Astrocyte of the cerebellum (primary cell): ENCODE results near the gene FRMD1.

Experiments used
- DNase-seq: peaks from one replicate; pipeline ENCODE4 v3.0.0-alpha.2; 2011; ENCODE audit warnings: low read depth
- H3K4me3 ChIP-seq: 2 replicates; pipeline ENCODE4 v1.5.1; 2011; ENCODE audit warnings: mild to moderate bottlenecking, low read depth, low read length, moderate library complexity
- in situ Hi-C: cut with HindIII; loops from 2 replicates; pipeline ENCODE4 v1.10.0; 2017; ENCODE audit warnings: low sequenced_read_pairs
- TF ChIP-seq, protein P1 (sequence below): IDR thresholded peaks from 2 replicates; pipeline ENCODE4 v1.5.1; 2012; ENCODE audit warnings: low read length, low read depth, moderate library complexity, mild to moderate bottlenecking; ENCODE audit errors: missing control alignments

Gene FRMD1

DNA sequence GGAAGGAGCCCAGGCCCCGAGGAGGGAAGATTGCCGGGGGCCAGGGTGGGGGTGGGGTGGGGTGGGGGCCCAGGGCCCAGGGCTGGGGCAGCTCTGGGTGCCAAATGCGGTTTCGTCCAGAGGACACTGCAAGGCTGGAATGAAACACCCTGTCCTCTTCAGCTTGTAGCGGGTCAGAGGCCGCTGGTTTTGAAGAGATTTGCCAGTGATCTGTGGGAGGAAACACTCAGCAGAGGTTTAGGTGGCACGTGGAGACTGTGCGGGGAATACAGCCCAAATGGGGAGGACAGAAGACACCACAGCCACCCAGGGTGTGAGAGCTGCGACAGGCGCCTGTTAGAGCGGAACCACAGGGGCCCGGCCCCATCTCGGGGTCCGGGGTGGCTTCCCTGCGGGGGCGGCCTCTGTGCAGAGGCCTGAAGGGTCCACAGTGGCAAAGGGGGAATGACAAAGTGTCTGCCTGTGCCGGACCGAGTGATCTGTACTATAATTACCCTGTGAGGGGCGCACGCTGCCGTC, 29.2 kb downstream of the FRMD1 start:
- no peak for DNase-seq
- TF ChIP-seq, protein P1, sequence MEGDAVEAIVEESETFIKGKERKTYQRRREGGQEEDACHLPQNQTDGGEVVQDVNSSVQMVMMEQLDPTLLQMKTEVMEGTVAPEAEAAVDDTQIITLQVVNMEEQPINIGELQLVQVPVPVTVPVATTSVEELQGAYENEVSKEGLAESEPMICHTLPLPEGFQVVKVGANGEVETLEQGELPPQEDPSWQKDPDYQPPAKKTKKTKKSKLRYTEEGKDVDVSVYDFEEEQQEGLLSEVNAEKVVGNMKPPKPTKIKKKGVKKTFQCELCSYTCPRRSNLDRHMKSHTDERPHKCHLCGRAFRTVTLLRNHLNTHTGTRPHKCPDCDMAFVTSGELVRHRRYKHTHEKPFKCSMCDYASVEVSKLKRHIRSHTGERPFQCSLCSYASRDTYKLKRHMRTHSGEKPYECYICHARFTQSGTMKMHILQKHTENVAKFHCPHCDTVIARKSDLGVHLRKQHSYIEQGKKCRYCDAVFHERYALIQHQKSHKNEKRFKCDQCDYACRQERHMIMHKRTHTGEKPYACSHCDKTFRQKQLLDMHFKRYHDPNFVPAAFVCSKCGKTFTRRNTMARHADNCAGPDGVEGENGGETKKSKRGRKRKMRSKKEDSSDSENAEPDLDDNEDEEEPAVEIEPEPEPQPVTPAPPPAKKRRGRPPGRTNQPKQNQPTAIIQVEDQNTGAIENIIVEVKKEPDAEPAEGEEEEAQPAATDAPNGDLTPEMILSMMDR, result no peak
- in situ Hi-C loops, result no loop called here
- H3K4me3 ChIP-seq, result no peak overlapping the region

DNA sequence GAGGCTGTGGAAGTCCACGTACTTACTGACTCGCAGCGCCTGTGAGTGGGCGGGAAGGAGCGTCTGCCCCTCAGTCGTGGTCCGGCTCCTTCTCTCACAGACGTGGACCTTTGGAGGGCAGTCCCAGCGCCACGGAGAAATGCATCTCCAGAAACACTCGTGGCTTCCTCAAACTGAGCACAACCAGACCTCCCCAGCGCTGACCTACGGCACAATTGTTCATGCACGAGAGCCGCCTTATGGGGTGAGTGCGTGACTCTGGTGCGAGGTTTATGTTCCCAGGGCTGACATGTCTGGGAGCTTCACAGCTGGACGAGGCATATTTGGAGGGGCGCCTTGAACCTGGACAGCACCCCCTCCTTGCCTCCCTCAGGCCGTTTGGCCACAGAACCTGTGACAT, 29.7 kb downstream of the FRMD1 start:
- in situ Hi-C loops, result no loop called here
- TF ChIP-seq, protein P1, result no peak
- no peak for DNase-seq
- no peak overlapping the region for H3K4me3 ChIP-seq

DNA sequence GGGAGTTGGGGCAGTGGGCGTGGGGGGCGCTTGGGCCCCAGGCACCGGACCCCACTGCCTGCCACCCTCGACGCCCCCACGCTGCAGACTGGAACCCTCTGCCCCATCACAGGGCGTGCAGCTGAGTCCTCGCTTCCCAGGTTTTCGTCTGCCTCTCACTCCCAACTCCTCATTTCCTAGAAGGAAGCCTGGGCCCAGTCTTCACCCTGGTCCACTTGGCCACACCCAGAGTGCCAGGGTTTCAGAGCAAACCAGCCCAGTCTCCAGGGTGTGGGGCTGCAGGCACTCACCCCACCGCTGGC, 30.3 kb downstream of the FRMD1 start:
- TF ChIP-seq, protein P1, result no peak
- DNase-seq, result no peak
- no peak overlapping the region for H3K4me3 ChIP-seq
- in situ Hi-C loops, result no loop called here

GRCh38 chr6:168047841-168048723, 30.9 kb downstream of the FRMD1 start:
- TF ChIP-seq, protein P1, result no peak
- no peak overlapping the region for H3K4me3 ChIP-seq
- DNase-seq, result no peak
- in situ Hi-C loops, result no loop called here

DNA sequence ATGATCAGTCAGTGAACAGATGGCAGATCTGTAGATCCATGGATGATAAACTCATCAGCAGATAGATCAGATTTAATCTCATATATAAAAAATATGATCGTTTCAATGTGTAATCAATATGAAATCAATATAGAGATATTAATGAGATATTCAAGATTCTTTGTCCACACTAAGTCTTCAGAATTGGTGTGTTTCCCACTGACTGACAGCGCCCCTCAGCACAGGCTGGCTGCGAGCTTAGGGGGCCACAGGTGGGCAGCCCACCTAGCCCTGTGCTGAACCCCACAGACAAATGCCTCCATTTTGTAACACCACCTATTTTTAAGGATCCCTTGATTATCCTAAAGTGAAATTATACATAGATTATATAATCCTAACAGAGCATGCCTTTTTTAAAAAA, 32.3 kb downstream of the FRMD1 start:
- in situ Hi-C loops, result no loop called here
- DNase-seq, result no peak
- TF ChIP-seq, protein P1, result no peak
- H3K4me3 ChIP-seq, result no peak overlapping the region

DNA sequence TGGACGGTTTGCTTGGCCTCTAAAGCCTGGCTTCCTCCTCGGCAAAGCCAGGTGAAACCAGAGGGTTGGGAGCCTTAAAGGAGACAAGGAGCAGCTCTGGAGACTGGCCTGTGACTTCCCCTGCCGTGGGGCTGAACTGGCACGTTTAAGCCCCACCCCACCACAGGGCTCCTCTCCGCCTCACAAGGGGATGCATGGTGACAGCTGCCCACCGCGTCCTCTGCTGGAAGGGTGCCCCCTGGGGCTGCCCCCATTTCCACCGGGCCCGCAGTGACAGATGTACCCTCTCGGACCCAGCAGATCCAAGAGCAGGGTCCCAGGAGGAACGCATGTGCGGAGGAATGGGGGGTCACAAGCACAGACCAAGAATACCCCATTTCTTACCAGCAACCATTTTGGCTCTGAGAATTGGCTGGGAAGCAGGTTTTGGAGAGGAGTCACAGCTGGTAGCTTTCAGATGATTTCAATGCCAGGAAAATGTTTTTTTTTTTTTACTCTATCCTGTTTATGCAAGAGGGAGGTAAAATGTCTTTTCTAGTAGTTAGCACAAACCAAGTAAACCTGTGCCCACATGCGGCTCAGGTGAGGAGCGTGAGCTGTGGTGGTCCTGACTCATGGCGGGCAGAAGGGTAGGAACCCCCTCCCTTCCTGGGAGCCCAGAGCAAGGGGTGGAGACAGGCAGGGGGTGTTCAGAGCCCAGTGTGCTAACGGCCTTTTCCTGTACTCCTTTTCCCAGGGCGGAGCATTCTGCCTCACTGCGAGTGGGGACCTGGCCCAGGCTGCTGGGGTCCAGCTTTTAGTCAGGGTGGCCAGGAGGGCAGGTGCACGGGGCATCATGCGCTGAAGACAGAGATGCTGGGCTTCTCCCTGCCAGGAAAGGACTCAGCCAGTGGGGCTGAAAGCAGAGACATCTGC, 33.0 kb downstream of the FRMD1 start:
- H3K4me3 ChIP-seq, result no peak overlapping the region
- TF ChIP-seq, protein P1, result no peak
- in situ Hi-C loops, result no loop called here
- DNase-seq, result no peak
